Upper lobe of left lung (tissue), 6 donors: ENCODE data around the gene UBL3. TPM values are rescaled to one million over a fixed set of nuclear protein-coding genes. Genes with fewer than 3 reads are reported as not detected.

Experiments used
- ATAC-seq, 2 donors: fragments of 200-7000 bp; cut with Tn5 transposase; one replicate each; pipeline ENCODE4 v1.9.1; 2022; ENCODE audit warnings: mild to moderate bottlenecking in 2 of 2, moderate library complexity in 2 of 2; ENCODE audit not compliant: low FRiP score in 2 of 2
- DNase-seq, 2 donors: peaks; one replicate each; pipeline ENCODE4 v3.0.0-alpha.2; 2019 to 2020
- H3K27ac ChIP-seq, 4 donors: fragments of 200-600 bp; sonication (generic); one replicate each; pipeline ENCODE4 v1.5.1; 2016 to 2019
- H3K27me3 ChIP-seq, 4 donors: fragments of 200-600 bp; sonication (generic); one replicate each; pipeline ENCODE4 v1.5.1; 2017 to 2019
- H3K36me3 ChIP-seq, 4 donors: fragments of 200-600 bp; sonication (generic); one replicate each; pipeline ENCODE4 v1.5.1; 2016 to 2019
- H3K4me1 ChIP-seq, 4 donors: fragments of 200-600 bp; sonication (generic); one replicate each; pipeline ENCODE4 v1.5.1; 2018 to 2019
- H3K4me3 ChIP-seq, 4 donors: fragments of 200-600 bp; sonication (generic); one replicate each; pipeline ENCODE4 v1.5.1; 2017 to 2019; ENCODE audit warnings: mild to moderate bottlenecking in 2 of 4, moderate library complexity in 1 of 4
- H3K9me3 ChIP-seq, 4 donors: fragments of 200-600 bp; sonication (generic); one replicate each; pipeline ENCODE4 v1.5.1; 2018 to 2019
- CTCF ChIP-seq, 6 experiments: fragments of 450-650 bp in 4 of 6; fragments of 200-600 bp in 2 of 6; sonication (generic) in 2 of 6; IDR thresholded peaks; one replicate each; pipeline ENCODE4 v1.5.1; 2016 to 2019; ENCODE audit warnings: antibody characterized with exemption in 6 of 6
- EP300 ChIP-seq, 4 donors: sonication (generic); formaldehyde crosslinking; IDR thresholded peaks; one replicate each; pipeline ENCODE4 v1.5.1; 2017; ENCODE audit warnings: antibody characterized with exemption in 4 of 4, control low read depth in 2 of 4
- POLR2A ChIP-seq, 4 donors: fragments of 450-650 bp; IDR thresholded peaks; one replicate each; pipeline ENCODE4 v1.5.1; 2016 to 2017; ENCODE audit warnings: antibody characterized with exemption in 4 of 4, mild to moderate bottlenecking in 2 of 4
- POLR2AphosphoS5 ChIP-seq, 2 donors: sonication (generic); formaldehyde crosslinking; IDR thresholded peaks; one replicate each; pipeline ENCODE4 v1.5.1; 2017; ENCODE audit warnings: antibody characterized with exemption in 2 of 2
- WGBS, 2 donors: methylation state at CpG; one replicate each; pipeline ENCODE4 v1.1.5; 2017 to 2018; 5-methylcytosine and 5-hydroxymethylcytosine counted together
- total RNA-seq, 6 donors: library from RNA; depleted of rRNA in 4 of 6; stranded (reverse); fragments of >200 nt in 4 of 6; gene quantifications; one replicate each; pipeline versions ENCODE4 v1.1.0 to v1.2.1, GENCODE V29; 2016 to 2021
- donor health status: DM: no; HTN: no; CAD: no; lungs with moderate emphysema.
- donor health status: DM: no; HTN: yes; CAD: no; lungs with severe emphysema.

UBL3 gene
- 100 to 1,000 TPM in 1 of 6 donors, 10 to 100 TPM in 5; 32.5 to 122 (median 53.3) TPM for total RNA-seq

GRCh38 chr13:29850213-29850898, at the start of gene UBL3:
Gene UBL3 (minus strand): TSS chr13:29850617. CDS start chr13:29849538, 1,079 bp downstream.
- 0% methylated on average over 40 to 55 of the region's 64 CpGs for WGBS, 2 donors
- no peaks in the 10 kb centered on the region for H3K27me3 ChIP-seq
- peak within 1 kb of the TSS; percentile 69 to 98 (median 80) for H3K4me3 ChIP-seq
- peak; percentile 96 to 99 for ATAC-seq
- peak in 1 of 4 donors; percentile 29 for TF ChIP-seq EP300 (IDR thresholded peaks at IDR 0.05)
- peak in 3 of 4 donors; percentile 80 to 94 (median 93) for TF ChIP-seq POLR2A (IDR thresholded peaks at IDR 0.05)
- TF ChIP-seq POLR2AphosphoS5 (IDR thresholded peaks at IDR 0.05) = peak; percentile 82 to 96
- no peak for TF ChIP-seq CTCF (IDR thresholded peaks at IDR 0.05)
- no peaks in the 10 kb centered on the region for H3K36me3 ChIP-seq
- H3K4me1 ChIP-seq = peaks cover 15 to 26% (median 18%) of the 10 kb centered on the region in 4 donors
- peak within 1 kb of the TSS; percentile 95 to 99 (median 99) for H3K27ac ChIP-seq
- DNase-seq = peak; percentile 97 to 98
- H3K9me3 ChIP-seq = no peaks in the 10 kb centered on the region

- no peaks in the 10 kb centered on the region for H3K27me3 ChIP-seq
- DNase-seq (no peak), ATAC-seq (no peak)
- no peaks in the 10 kb centered on the region for H3K9me3 ChIP-seq
- H3K27ac ChIP-seq = no peak overlapping the region
- no peaks in the 10 kb centered on the region for H3K36me3 ChIP-seq
- TF ChIP-seq EP300 (IDR thresholded peaks at IDR 0.05) = no peak
- no peak for TF ChIP-seq POLR2AphosphoS5 (IDR thresholded peaks at IDR 0.05)
- TF ChIP-seq CTCF (IDR thresholded peaks at IDR 0.05) = no peak
- no peak for TF ChIP-seq POLR2A (IDR thresholded peaks at IDR 0.05)
- H3K4me1 ChIP-seq = peaks cover 0 to 6% (median 4%) of the 10 kb centered on the region in 4 donors
- 67% methylated on average over 4 of the region's 4 CpGs for WGBS, 2 donors
- no peak overlapping the region for H3K4me3 ChIP-seq
These were observed 46.7 kb upstream of the UBL3 start for GRCh38 chr13:29897102-29897501.

- peaks cover 0 to under 1% (median 0%) of the 10 kb centered on the region in 4 donors for H3K4me1 ChIP-seq
- no peak overlapping the region for H3K4me3 ChIP-seq
- ATAC-seq (no peak), DNase-seq (no peak)
- no peaks in the 10 kb centered on the region for H3K9me3 ChIP-seq
- no peaks in the 10 kb centered on the region for H3K36me3 ChIP-seq
- no peaks in the 10 kb centered on the region for H3K27me3 ChIP-seq
- no peak for TF ChIP-seq POLR2AphosphoS5 (IDR thresholded peaks at IDR 0.05)
- no peak for TF ChIP-seq EP300 (IDR thresholded peaks at IDR 0.05)
- no peak for TF ChIP-seq CTCF (IDR thresholded peaks at IDR 0.05)
- TF ChIP-seq POLR2A (IDR thresholded peaks at IDR 0.05) = no peak
- no peak overlapping the region for H3K27ac ChIP-seq
These were observed 43.0 kb upstream of the UBL3 start for GRCh38 chr13:29893438-29893837.

- ATAC-seq = no peak
- Histone ChIP-seq H3K27ac (no peak overlapping the region), H3K4me1 (peaks cover 0 to 6% (median 0%) of the 10 kb centered on the region in 4 donors), H3K9me3 (no peaks in the 10 kb centered on the region), H3K4me3 (no peak overlapping the region), H3K36me3 (no peaks in the 10 kb centered on the region), H3K27me3 (no peaks in the 10 kb centered on the region)
- TF ChIP-seq CTCF (IDR thresholded peaks at IDR 0.05) = no peak
- TF ChIP-seq EP300 (IDR thresholded peaks at IDR 0.05) = no peak
- no peak for TF ChIP-seq POLR2AphosphoS5 (IDR thresholded peaks at IDR 0.05)
- no peak for TF ChIP-seq POLR2A (IDR thresholded peaks at IDR 0.05)
- 83 to 90% methylated on average over 9 to 10 of the region's 10 CpGs for WGBS, 2 donors
- peak in 1 of 2 donors; percentile 40 for DNase-seq
These were observed 41.7 kb upstream of the UBL3 start for GRCh38 chr13:29892151-29892550.

GRCh38 chr13:29889111-29889510, 38.7 kb upstream of the UBL3 start:
- ATAC-seq = no peak
- Histone ChIP-seq H3K27ac (no peak overlapping the region), H3K27me3 (no peaks in the 10 kb centered on the region), H3K4me1 (peaks cover 0 to 6% (median 0%) of the 10 kb centered on the region in 4 donors), H3K36me3 (no peaks in the 10 kb centered on the region), H3K9me3 (no peaks in the 10 kb centered on the region), H3K4me3 (no peak overlapping the region)
- 99 to 100% methylated on average over 3 of the region's 3 CpGs for WGBS, 2 donors
- TF ChIP-seq CTCF (IDR thresholded peaks at IDR 0.05) (no peak), POLR2A (IDR thresholded peaks at IDR 0.05) (no peak)
- DNase-seq = no peak
